H9 (cell line): ENCODE results near the gene NTNG2. TPM values are rescaled to one million over a fixed set of nuclear protein-coding genes. Genes with fewer than 3 reads are reported as not detected.

Source experiments
- DNase-seq: peaks from one replicate; pipeline ENCODE4 v3.0.0-alpha.2; 2017
- H2AFZ ChIP-seq: one replicate; pipeline ENCODE4 v1.6.1; 2013; ENCODE audit warnings: mild to moderate bottlenecking, low read length, control low read depth, moderate library complexity
- H2AK5ac ChIP-seq: 2 replicates; pipeline ENCODE4 v1.6.1; 2013; ENCODE audit warnings: low read length, control low read depth, mixed read lengths; ENCODE audit not compliant: insufficient read length
- H2BK120ac ChIP-seq: one replicate; pipeline ENCODE4 v1.6.1; 2013; ENCODE audit warnings: low read depth, mild to moderate bottlenecking, low read length, control low read depth, inconsistent platforms; ENCODE audit not compliant: poor library complexity, severe bottlenecking
- H2BK12ac ChIP-seq: 2 replicates; pipeline ENCODE4 v1.6.1; 2013; ENCODE audit warnings: low read length, control low read depth, mixed read lengths, low read depth; ENCODE audit not compliant: insufficient read length
- H2BK15ac ChIP-seq: 2 replicates; pipeline ENCODE4 v1.6.1; 2013; ENCODE audit warnings: low read depth, low read length, control low read depth
- H2BK20ac ChIP-seq: one replicate; pipeline ENCODE4 v1.6.1; 2013; ENCODE audit warnings: low read depth, mild to moderate bottlenecking, low read length, control low read depth, inconsistent platforms; ENCODE audit not compliant: poor library complexity, severe bottlenecking
- H2BK5ac ChIP-seq: 2 replicates; pipeline ENCODE4 v1.6.1; 2013; ENCODE audit warnings: low read length, control low read depth, mixed read lengths; ENCODE audit not compliant: insufficient read length
- H3K14ac ChIP-seq: 2 replicates; pipeline ENCODE4 v1.6.1; 2013; ENCODE audit warnings: low read length, control low read depth; ENCODE audit not compliant: insufficient read depth
- H3K18ac ChIP-seq: 2 replicates; pipeline ENCODE4 v1.6.1; 2013; ENCODE audit warnings: low read depth, mild to moderate bottlenecking, mixed read lengths, low read length, control low read depth; ENCODE audit not compliant: insufficient read length
- H3K23ac ChIP-seq: 2 replicates; pipeline ENCODE4 v1.6.1; 2013; ENCODE audit warnings: low read length, control low read depth, mixed read lengths, low read depth; ENCODE audit not compliant: insufficient read length
- H3K23me2 ChIP-seq: 2 replicates; pipeline ENCODE4 v1.6.1; 2013; ENCODE audit warnings: low read depth, mild to moderate bottlenecking, mixed read lengths, low read length, control low read depth; ENCODE audit not compliant: insufficient read length, poor library complexity, severe bottlenecking
- H3K27ac ChIP-seq: 2 replicates; pipeline ENCODE4 v1.5.1; 2013; ENCODE audit warnings: low read length, control low read depth, mixed read lengths, low read depth; ENCODE audit not compliant: insufficient read length
- H3K27me3 ChIP-seq: 2 replicates; pipeline ENCODE4 v1.6.1; 2013; ENCODE audit warnings: low read length, control low read depth, inconsistent platforms; ENCODE audit not compliant: insufficient read depth
- H3K4ac ChIP-seq: 2 replicates; pipeline ENCODE4 v1.6.1; 2013; ENCODE audit warnings: low read depth, mild to moderate bottlenecking, control low read depth, inconsistent platforms, low read length, moderate library complexity
- H3K4me1 ChIP-seq: 2 replicates; pipeline ENCODE4 v1.6.1; 2013; ENCODE audit warnings: low read length, control low read depth, inconsistent platforms; ENCODE audit not compliant: insufficient read depth
- H3K4me2 ChIP-seq: 2 replicates; pipeline ENCODE4 v1.6.1; 2013; ENCODE audit warnings: low read length, control low read depth, mixed read lengths; ENCODE audit not compliant: insufficient read length, insufficient read depth
- H3K56ac ChIP-seq: 2 replicates; pipeline ENCODE4 v1.6.1; 2013; ENCODE audit warnings: low read depth, mild to moderate bottlenecking, mixed read lengths, low read length, control low read depth; ENCODE audit not compliant: insufficient read length
- H3K79me1 ChIP-seq: 2 replicates; pipeline ENCODE4 v1.6.1; 2013; ENCODE audit warnings: low read depth, mild to moderate bottlenecking, moderate library complexity, low read length, control low read depth, inconsistent platforms; ENCODE audit not compliant: insufficient read depth, poor library complexity, severe bottlenecking
- H3K79me2 ChIP-seq: 2 replicates; pipeline ENCODE4 v1.6.1; 2013; ENCODE audit warnings: low read length, control low read depth, inconsistent platforms; ENCODE audit not compliant: insufficient read depth
- H3K9ac ChIP-seq: 2 replicates; pipeline ENCODE4 v1.6.1; 2013; ENCODE audit warnings: low read length, control low read depth, mixed read lengths; ENCODE audit not compliant: insufficient read length; ENCODE audit errors: extremely low read depth
- H3K9me3 ChIP-seq: one replicate; pipeline ENCODE4 v1.6.1; 2013; ENCODE audit warnings: low read depth, low read length, inconsistent platforms; ENCODE audit not compliant: control insufficient read depth
- H3T11ph ChIP-seq: one replicate; pipeline ENCODE4 v1.6.1; 2013; ENCODE audit warnings: mild to moderate bottlenecking, low read length, control low read depth, inconsistent platforms
- H4K20me1 ChIP-seq: one replicate; pipeline ENCODE4 v1.6.1; 2013; ENCODE audit not compliant: control insufficient read depth, insufficient read length, insufficient read depth
- H4K5ac ChIP-seq: 2 replicates; pipeline ENCODE4 v1.6.1; 2013; ENCODE audit warnings: low read depth, mild to moderate bottlenecking, mixed read lengths, low read length, control low read depth; ENCODE audit not compliant: insufficient read length
- H4K8ac ChIP-seq: replicated peaks from 2 replicates; pipeline ENCODE4 v1.6.1; 2013; ENCODE audit warnings: low read length, control low read depth, mixed read lengths, low read depth; ENCODE audit not compliant: insufficient read length
- H4K91ac ChIP-seq: 2 replicates; pipeline ENCODE4 v1.6.1; 2013; ENCODE audit warnings: low read depth, mild to moderate bottlenecking, moderate library complexity, mixed read lengths, low read length, control low read depth; ENCODE audit not compliant: insufficient read length
- H3K27ac Mint-ChIP-seq, 3 experiments: 2 replicates in 2 of 3; 3 replicates in 1 of 3; pipeline ENCODE4 v1.8.0; 2020 to 2021; ENCODE audit warnings: mixed read lengths in 3 of 3, mild to moderate bottlenecking in 1 of 3, moderate library complexity in 1 of 3
- H3K27me3 Mint-ChIP-seq: 2 replicates; pipeline ENCODE4 v1.8.0; 2021; ENCODE audit warnings: low read depth, mild to moderate bottlenecking, moderate library complexity, mixed read lengths
- H3K36me3 Mint-ChIP-seq, 3 experiments: 2 replicates in 2 of 3; 3 replicates in 1 of 3; pipeline ENCODE4 v1.8.0; 2020 to 2021; ENCODE audit warnings: low read depth in 3 of 3, mixed read lengths in 3 of 3; ENCODE audit not compliant: insufficient read depth in 1 of 3
- H3K4me1 Mint-ChIP-seq, 2 experiments: 2 replicates each; pipeline ENCODE4 v1.8.0; 2020; ENCODE audit warnings: mixed read lengths in 2 of 2
- H3K4me3 Mint-ChIP-seq, 2 experiments: 2 replicates in 1 of 2; 3 replicates in 1 of 2; pipeline ENCODE4 v1.8.0; 2020 to 2021; ENCODE audit warnings: mild to moderate bottlenecking in 2 of 2, mixed read lengths in 2 of 2, moderate library complexity in 1 of 2
- H3K9me3 Mint-ChIP-seq, 2 experiments: 2 replicates in 1 of 2; 3 replicates in 1 of 2; pipeline ENCODE4 v1.8.0; 2020; ENCODE audit warnings: mild to moderate bottlenecking in 2 of 2, mixed read lengths in 2 of 2, moderate library complexity in 1 of 2
- CTCF ChIP-seq: fragments of 200-600 bp; sonication (generic); conservative IDR thresholded peaks from 3 replicates; pipeline ENCODE4 v1.8.0; 2021; ENCODE audit warnings: antibody characterized with exemption, mild to moderate bottlenecking
- WGBS: extraction: QIAGEN DNeasy Blood & Tissue Kit; methylation state at CpG from one replicate; pipeline ENCODE4 v1.1.7; 2013; ENCODE audit warnings: missing lambda C conversion rate, low lambda C conversion rate, mixed read lengths; ENCODE audit not compliant: insufficient read length; ENCODE audit errors: extremely low coverage; 5-methylcytosine and 5-hydroxymethylcytosine counted together
- total RNA-seq: library from RNA; stranded (reverse); gene quantifications from 2 replicates; pipeline ENCODE4 v1.2.1, GENCODE V29; 2021

The NTNG2 gene
- total RNA-seq, 1 experiment from 2014 or later = 0.52 TPM

DNA sequence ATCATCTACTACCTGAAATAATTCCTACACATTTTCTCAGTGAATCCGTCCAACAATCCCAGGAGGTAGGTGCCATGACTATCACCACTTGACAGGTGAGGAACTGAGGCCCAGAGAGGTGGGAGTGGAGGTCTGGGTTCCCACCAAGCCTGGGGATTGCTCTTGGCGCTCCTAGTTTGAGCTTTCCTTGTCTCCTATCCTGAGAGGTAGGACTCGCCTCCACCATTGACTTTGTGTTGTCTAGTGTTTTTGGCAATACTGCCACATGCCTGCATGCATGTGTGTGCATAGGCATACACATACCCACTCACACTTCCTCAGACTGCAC lies 6.3 kb upstream of the NTNG2 start:
- Histone ChIP-seq H3K14ac (no peak overlapping the region), H4K91ac (no peak overlapping the region), H4K8ac (no peak overlapping the region), H3K27ac (no peak overlapping the region), H2BK120ac (no peak overlapping the region), H3K9ac (no peak overlapping the region), H4K20me1 (no peaks in the 10 kb centered on the region), H3K4me1 (peaks cover 4% of the 10 kb centered on the region; the same call in 1 of the 2 replicates), H3K79me1 (no peaks in the 10 kb centered on the region), H2BK20ac (no peak overlapping the region), H3K4ac (no peak overlapping the region), H3K79me2 (no peaks in the 10 kb centered on the region), H2AK5ac (no peak overlapping the region), H3K56ac (no peak overlapping the region), H2BK15ac (no peak overlapping the region), H3K4me2 (no peak overlapping the region), H3K23ac (no peak overlapping the region), H3K9me3 (no peaks in the 10 kb centered on the region), H2BK12ac (no peak overlapping the region), H3K23me2 (no peaks in the 10 kb centered on the region), H2BK5ac (no peak overlapping the region), H3K18ac (no peak overlapping the region), H2AFZ (no peak overlapping the region), H3K27me3 (peaks cover 4% of the 10 kb centered on the region; the same call in 1 of the 2 replicates), H4K5ac (no peak overlapping the region), H3T11ph (no peak overlapping the region)
- DNase-seq = no peak
- Mint-ChIP-seq H3K4me1 (peaks cover 15 to 25% of the 10 kb centered on the region in 2 experiments), H3K27me3 (peaks cover 79% of the 10 kb centered on the region), H3K36me3 (no peaks in the 10 kb centered on the region), H3K4me3 (no peak overlapping the region), H3K9me3 (no peaks in the 10 kb centered on the region; a peak in 1 of 5 replicates), H3K27ac (no peak overlapping the region)
- WGBS = no CpG with 5 or more reads among the region's 3 CpGs
- no peak for TF ChIP-seq CTCF
